ENCODE data around the gene MX2.

DNA sequence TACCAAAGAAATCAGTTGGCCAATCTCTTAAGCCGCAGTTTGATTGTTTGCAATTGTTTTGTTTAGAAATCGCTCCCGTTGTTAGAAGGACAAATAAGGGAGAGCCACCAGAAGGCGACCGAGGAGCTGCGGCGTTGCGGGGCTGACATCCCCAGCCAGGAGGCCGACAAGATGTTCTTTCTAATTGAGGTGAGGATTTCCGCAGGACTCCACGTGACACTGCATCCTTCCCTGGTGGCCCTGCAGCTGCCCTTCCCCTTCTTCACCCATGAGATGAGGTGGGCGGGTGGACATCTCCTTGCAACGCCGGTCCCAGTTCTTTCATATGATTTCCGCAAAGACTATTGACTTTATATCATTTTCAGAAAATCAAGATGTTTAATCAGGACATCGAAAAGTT, 37.0 kb downstream of the MX2 start:
- TF ChIP-seq SRF (IDR thresholded peaks at IDR 0.05; ENCODE audit: low read depth in 2 of 2, low read length in 2 of 2) (no peak), FOS (IDR thresholded peaks at IDR 0.05; ENCODE audit: borderline replicate concordance, extremely low read depth, insufficient read length) (no peak), POLR2A (IDR thresholded peaks at IDR 0.05; ENCODE audit: low read depth, low read length) (no peak), POLR2AphosphoS5 (IDR thresholded peaks at IDR 0.05; ENCODE audit: low read length) (no peak)

All from GM12878 (cell line).